Activated CD4-positive, CD25-positive, alpha-beta regulatory T cell treated with anti-CD3 and anti-CD28 coated beads, Interleukin-2, amount 50 U/mL, for 24 hours (primary cell): ENCODE results near the gene RPS6KA4.

Experiments used
- ATAC-seq, 2 donors: fragments of 150-1000 bp; cut with Tn5 transposase; one replicate each; pipeline ENCODE4 v1.10.0; 2021; ENCODE audit warnings: mild to moderate bottlenecking in 1 of 2, moderate library complexity in 1 of 2

Gene RPS6KA4

DNA sequence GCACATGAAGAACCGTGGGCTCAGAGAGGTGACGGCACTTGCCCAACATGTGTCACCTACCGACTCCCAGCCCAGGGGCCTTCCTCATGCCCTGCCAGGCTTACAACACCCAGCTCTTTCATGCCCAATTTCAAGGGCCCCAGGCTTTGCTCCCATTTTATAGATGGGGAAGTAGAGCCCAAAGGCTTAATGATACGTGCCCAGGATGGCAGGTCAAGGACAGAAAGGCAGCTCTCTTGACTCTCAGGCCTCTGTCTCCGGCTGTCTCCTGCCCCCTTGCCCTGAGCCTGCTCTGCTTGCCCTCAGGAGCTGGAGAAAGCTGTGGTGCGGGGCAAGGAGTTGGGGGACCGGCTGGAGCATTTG is 10.0 kb upstream of the RPS6KA4 start:
- ATAC-seq, result no peak

DNA sequence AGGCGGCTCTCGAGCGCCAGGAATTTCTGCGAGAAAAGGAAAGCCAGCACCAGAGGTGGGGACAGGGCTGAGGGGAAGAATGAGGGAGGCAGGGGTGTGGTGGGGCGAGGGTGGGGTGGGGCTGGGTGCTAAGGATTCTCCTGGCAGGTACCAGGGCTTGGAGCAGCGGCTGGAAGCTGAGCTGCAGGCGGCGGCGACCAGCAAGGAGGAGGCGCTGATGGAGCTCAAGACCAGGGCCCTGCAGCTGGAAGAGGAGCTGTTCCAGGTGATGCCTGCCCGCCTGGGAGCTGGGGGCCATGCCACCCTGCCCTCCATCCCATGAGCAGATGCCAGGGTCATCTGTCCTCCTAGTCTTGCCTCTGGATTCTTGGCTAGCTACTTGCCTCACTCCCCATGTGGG is 9.6 kb upstream of the RPS6KA4 start:
- ATAC-seq, result no peak

DNA sequence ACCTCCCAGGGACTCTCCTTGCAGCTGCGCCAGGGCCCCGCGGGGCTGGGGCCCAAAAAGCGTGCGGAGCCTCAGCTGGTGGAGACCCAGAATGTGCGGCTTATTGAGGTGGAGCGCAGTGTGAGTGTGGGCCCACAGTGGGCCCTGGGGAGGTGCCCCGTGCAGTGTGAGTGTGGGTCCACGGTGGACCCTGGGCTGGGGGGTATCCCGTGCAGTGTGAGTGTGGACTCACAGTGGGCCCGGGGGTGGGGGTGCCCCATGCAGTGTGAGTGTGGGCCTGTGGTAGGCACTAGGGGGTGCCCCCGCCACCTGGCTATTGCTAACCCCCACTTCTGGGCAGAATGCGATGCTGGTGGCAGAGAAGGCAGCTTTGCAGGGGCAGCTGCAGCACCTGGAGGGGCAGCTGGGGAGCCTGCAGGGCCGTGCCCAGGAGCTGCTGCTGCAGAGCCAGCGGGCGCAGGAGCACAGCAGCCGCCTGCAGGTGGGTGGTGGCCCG is 7.8 kb upstream of the RPS6KA4 start:
- no peak for ATAC-seq

DNA sequence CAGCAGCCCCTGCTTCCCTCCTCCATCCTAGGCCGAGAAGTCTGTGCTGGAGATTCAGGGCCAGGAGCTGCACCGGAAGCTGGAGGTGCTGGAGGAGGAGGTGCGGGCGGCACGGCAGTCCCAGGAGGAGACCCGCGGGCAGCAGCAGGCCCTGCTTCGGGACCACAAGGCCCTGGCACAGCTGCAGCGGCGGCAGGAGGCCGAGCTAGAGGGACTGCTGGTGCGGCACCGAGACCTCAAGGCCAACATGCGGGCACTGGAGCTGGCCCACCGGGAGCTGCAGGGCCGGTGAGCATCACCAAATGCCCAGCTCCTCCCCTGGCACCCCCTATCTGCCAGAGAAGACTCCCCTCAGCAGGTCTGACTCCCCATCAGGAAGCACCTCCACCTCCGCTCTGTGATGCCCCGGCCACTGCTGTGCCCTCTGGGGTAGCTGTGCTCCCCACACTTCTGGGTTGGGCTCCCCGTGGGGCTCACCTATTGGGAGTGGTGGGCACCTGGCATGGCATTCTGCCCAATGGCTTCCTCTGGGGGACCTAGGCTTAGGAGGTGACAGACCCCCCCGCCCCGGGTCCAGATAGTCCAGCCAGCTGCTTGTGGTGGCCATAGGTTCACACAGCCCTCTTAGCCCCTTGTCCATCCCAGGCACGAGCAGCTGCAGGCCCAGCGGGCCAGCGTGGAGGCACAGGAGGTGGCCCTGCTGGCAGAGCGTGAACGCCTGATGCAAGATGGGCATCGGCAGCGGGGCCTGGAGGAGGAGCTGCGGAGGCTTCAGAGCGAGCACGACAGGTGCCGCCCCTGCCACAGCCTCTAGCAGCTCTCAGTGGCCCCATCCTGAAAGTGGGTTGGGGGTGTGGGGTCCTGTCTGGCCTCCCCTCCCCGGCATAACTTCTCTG is 6.6 kb upstream of the RPS6KA4 start:
- ATAC-seq, result no peak

DNA sequence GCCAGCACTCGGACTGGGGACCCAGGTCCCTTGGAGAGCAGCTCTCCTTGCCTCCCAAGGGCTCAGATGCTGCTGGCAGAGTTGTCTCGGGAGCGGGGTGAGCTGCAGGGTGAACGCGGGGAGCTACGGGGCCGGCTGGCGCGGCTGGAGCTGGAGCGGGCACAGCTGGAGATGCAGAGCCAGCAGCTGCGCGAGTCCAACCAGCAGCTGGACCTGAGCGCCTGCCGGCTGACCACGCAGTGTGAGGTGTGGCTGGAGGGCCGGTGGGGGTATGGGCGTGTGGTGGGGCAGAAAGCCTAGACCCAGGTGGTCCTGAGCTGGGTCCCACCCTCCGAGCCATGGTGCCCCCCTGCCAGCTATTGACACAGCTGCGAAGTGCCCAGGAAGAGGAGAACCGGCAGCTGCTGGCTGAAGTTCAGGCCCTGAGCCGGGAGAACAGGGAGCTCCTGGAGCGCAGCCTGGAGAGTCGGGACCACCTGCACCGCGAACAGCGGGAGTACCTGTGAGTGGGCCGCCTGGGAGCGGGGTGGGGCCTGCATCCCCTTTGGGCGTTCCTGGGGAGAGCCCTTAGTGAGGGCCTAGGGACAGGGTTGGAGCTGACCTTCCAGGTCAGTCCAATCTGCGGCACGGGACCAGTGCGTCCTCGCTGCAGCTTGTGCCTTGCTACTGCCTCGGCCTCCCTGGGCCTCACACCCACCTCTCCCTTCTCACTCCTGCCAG is 5.8 kb upstream of the RPS6KA4 start:
- no peak for ATAC-seq

DNA sequence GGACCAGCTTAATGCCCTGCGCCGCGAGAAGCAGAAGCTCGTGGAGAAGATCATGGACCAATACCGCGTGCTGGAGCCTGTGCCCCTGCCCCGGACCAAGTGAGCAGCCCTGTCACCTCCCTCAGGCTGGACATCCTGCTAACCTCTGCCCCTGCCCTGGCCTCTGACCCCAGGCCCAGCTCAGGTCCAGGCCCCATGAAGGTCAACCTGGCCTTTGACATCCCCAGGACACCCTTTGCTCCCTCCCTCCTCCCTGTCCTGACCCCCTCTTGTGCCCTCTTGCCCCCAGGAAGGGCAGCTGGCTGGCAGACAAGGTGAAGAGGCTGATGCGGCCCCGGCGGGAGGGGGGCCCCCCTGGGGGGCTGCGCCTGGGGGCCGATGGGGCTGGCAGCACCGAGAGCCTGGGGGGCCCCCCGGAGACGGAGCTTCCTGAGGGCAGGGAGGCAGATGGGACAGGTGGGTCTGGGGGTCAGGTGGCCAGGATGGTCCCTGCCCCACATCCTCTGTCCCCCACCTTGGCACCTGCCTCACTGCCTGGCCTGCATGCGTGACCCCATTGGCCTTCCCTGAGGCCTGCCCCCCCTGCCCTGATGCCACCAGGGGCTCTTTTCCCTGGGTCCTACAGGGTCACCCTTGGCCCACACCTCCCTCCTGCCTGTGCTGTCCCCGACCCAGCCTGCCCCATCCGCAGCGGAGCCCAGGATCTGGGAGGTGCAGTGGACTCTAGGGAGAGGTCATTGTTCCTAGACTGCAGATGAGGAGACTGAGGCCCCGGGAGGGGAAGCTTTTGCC is 5.1 kb upstream of the RPS6KA4 start:
- no peak for ATAC-seq

DNA sequence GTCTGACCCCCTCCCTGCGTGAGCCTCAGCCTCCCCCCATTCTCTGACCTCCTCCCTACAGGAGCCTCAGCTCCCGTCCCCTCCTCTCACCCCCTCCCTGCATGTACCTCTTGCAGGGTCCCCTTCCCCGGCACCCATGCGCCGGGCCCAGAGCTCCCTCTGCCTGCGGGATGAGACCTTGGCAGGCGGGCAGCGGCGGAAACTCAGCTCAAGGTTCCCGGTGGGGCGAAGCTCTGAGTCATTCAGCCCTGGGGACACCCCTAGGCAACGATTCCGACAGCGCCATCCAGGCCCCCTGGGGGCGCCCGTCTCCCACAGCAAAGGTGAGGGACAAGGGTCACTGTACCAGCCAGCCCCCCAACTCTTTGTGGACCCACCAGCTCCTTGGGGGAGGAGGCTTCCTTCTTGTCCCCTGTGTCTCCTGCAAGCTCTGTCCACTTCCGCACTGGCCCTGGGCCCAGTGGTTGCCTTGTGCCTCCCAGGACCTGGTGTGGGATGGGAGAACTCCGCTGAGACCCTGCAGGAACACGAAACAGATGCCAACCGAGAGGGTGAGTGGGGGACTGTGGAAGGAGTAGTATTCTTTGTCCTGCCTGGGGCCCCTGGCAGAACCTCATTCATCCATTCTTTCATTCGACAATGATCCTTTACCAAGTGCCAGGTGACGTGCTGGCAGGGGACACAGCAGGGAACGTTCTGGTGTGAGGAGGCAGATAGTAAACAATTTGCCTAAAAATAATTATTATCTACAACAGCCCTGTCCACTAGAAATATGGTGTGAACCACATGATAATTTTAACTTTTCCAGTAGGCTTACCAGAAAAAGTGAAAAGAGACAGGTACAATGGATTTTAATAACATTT is 3.7 kb upstream of the RPS6KA4 start:
- ATAC-seq, result no peak

DNA sequence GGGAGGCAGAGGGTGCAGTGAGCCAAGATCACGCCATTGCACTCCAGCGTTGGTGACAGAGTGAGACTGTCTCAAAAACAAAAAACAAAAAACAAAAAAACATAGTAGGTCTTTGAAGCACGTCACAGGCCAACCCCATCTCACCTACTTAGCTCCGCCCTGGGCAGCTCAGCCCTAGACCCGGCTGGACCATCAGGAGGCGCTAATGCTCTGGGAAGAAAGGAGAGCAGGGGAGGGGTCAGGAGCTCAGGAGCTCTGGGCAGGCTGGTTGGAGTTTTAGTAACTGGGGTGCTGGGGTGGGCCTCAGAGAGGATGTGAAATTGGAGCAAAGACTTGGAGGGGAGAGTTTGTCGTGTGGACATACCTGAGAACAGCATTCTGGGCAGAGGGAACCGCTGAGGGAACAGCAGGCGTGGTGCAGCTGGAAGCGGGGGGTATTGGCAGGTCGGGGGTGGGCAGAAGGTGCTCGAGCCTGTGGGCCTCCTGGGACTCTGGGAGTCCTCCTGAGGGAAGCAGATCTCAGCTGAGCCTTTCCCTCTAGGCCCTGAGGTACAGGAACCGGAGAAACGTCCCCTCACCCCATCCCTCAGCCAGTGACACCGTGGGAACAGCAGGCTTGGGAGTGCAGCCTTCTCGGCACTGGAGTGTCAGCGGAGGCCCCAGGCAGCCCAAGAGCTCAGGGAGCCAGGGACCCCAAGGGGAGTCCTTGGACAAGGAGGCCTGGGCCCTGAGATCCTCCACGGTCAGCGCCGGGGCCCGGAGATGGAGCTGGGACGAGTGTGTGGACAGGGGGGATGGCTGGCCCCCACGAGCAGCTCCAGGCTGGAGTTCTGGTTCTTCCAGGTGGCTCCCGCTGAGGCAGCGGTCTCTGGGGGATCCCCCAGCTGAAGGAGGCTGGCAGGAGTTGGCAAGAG is 2.2 kb upstream of the RPS6KA4 start:
- no peak for ATAC-seq

DNA sequence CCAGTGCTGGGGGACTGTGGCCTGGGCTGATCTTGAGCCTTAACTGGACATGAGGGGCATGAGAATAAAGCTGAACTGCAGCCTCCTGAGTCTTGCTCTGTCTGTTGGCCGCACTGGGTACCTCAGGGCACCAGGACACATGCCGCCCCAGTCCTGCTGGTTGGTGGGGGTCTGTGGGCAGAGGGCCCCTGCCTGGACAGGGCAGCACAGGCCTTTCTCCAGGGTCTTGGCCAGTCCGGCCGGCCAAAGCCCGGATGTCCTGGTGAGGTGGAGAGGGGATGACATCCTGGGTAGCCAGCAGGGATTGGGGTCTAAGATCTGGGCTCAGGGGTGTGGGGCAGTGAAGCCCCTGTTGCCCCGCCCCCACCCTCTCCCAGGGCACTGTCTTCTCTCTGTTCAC is 1.5 kb upstream of the RPS6KA4 start:
- ATAC-seq, result no peak

DNA sequence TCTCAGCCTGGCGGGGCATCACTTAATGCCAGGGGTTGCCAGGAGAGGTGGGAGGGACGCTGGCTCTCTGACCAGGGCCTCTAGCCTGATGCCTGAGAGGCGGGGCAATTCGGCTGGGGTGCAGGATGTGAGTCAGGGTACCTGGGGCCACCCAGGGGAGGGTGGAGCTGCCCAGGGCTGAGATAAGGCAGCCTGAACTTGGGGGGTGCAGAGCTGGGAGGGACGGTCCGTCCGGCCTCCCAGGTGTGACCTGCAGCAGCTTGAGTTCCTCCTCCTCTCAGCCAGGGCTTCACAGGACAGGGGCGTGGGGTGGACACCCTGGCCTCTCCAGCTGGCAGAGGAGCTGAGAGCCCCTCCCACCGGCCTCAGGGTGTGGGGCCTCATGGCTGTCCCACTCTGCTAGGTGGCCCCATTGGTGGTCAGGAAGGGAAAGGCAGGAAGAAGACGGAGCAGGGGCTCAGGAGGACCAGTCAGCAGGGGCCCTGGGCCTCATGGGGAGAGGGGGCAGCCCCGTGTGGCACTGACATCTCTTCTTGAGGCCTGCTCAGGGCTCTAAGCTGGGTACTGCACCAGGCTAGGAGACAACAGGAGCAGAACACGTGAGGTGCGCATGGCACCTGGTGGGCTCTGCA is 942 bp upstream of the RPS6KA4 start:
- peak; percentile 67 to 69 for ATAC-seq

DNA sequence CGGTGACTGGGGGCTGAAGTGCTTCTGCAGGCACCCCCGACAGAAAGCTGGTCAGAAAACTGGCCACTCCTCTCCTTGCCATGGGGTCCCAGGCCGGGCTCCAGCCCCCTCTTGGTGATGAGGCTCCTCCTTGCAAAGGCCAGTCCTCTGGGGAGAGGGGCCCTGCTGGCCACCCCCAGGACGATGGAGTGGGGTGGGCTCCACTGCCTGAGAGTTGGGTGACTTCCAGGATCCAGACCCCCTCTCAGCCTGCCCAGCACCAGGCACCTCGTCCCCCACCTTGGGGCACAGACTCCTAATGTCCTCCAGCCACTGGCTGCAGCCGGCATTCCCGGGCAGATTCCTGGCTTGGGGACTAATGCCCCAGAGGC is 441 bp upstream of the RPS6KA4 start:
- no peak for ATAC-seq

DNA sequence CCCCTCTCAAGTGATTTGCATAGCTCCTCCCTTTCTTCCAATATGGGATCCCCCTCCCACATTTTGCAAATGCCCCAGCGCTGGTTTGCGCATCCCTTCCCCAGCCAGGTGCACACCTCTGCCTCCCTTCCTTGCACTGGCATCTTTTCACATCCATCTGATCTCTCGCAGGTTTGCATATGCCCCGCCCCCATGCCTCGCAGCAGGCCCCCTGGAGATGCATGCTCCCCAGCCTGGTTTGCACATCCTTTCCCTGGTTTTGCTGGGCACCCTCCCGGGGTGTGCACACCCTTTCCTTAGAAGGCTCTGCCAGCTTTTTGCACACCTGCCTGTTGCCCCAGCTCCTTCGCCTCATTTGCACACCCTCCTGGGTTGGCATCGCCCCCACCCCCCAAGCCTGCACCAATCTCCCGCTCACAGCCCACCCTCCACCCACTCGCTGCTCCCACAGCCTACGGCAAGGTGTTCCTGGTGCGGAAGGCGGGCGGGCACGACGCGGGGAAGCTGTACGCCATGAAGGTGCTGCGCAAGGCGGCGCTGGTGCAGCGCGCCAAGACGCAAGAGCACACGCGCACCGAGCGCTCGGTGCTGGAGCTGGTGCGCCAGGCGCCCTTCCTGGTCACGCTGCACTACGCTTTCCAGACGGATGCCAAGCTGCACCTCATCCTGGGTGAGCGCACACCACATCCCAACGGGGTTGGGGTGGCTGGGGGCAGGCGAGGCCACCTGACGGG is 917 bp downstream of the RPS6KA4 start:
- no peak for ATAC-seq

DNA sequence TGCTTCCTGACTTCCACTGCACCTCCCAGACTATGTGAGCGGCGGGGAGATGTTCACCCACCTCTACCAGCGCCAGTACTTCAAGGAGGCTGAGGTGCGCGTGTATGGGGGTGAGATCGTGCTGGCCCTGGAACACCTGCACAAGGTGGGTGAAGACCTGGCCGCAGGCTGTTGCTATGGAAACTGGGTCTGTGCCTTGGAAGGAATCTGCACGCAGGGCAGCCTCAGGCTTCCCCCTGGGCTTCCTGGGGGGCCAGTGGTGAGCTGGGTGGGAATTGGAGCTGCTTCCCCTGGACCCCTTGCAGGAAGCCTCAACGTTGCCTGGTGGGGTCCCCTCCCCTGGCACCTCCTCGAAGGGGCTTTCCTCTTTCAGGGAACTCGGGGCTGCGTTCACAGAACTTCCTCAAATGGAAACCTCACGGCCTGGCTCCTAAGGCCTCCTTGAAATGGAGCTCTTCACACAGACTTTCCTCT is 1.5 kb downstream of the RPS6KA4 start:
- no peak for ATAC-seq

DNA sequence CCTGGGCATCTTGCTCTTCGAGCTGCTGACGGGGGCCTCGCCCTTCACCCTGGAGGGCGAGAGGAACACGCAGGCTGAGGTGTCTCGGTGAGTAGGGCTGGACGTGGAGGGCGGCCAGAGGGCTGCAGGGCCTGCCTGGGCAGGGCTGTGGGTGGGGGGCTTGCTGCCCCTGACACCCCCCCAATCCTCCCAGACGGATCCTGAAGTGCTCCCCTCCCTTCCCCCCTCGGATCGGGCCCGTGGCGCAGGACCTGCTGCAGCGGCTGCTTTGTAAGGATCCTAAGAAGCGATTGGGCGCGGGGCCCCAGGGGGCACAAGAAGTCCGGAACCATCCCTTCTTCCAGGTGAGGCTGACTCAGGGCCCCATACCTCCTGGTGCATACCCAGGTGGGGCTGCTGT is 2.7 kb downstream of the RPS6KA4 start:
- ATAC-seq, result no peak

DNA sequence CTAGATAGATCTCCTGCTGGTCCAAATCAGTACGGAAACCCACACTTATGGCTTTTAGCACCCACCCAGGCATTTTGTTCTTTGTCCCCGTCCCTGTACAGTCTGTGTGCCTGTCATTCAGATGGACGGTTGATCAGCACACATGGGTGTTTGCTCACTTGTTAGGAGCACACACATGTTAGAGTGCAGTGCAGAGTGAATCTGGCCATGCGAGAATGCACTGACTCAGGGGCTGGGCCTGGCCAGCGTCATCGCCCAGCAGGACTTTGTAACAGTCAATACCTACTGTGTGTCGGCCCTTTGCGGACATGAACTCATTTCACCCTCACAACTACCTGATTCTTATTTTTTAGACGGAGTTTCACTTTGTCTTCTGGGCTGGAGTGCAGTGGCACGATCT is 3.4 kb downstream of the RPS6KA4 start:
- no peak for ATAC-seq

DNA sequence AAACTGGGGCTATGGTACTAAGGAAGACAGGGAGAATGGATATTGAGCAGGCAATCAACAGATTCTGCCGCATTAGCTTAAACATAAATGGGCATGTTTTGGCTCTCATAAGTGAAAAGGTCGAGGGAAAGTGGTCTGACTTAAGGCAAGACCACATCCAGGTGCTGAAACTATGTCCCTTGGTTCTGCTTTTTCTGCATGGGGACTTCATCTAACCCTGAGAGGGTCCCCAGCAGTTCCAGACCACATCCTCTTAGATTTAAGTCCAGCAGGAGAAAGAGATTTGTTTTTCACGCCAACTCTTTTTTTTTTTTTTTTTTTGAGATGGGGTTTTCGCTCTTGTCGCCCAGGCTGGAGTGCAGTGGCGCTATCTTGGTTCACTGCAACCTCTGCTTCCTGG is 5.5 kb downstream of the RPS6KA4 start:
- ATAC-seq, result no peak

DNA sequence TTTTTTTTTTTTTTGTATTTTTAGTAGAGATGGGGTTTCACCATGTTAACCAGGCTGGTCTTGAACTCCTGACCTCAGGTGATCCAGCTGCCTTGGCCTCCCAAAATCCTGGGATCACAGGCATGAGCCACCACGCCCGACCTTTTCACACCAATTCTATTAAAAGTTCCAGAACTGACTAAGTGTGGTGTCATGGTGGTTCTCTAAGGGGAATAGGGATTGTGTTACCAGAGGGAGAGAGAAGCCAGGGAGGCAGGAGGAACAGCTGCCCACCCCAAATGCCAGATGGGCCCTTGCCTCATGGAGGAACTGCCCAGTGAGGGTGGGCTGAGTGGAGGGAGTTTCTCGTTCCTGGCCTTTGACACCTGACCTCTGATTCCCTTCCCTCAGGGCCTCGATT is 5.9 kb downstream of the RPS6KA4 start:
- ATAC-seq, result no peak

DNA sequence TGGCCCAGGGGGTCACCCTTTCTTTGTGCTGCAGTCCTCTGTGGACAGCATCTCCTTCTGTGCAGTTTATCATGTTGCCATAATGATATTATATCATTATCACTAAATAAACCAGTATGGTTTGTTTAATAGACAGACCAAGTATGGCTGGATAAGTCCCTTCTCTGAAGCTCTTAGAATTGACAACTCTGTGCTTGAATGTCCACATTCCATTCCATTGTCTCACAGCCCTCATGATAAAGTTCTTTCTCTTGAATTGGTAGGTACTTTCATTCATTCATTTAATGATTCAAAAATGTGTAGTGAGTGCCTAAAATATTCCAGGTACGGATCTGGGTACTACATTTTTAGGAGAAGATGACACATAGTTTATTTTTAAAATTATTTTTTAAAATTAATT is 7.8 kb downstream of the RPS6KA4 start:
- ATAC-seq, result no peak

DNA sequence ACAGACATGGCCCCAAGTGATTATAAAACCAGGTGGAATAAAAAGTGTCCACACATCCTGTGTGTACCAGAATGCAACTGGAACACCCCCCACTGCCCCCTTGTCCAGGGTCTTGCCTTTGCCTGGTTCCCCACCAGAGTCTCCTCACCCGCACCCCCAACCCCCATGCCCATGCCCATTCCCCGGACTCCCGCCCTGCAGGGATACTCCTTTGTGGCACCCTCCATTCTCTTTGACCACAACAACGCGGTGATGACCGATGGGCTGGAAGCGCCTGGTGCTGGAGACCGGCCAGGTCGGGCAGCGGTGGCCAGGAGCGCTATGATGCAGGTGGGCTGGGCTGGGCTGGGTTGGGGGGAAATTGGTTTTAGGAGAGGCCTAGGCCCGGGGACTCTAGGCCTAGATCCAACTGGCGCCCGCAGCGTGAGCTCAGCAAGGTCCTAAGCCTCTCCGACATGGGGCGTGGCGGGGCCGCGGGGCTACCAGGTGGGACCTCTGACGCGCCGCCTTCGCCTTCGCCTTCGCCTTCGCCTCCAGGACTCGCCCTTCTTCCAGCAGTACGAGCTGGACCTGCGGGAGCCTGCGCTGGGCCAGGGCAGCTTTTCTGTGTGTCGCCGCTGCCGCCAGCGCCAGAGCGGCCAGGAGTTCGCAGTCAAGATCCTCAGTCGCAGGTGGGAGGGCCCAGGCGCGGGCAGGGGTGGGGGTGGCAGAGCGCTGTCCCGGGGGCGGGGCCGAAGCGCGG is 9.1 kb downstream of the RPS6KA4 start:
- no peak for ATAC-seq
